Erythroblast (primary cell): ENCODE data around the gene TNS1.

Source experiments
- GATA1 ChIP-seq: IDR thresholded peaks from 2 replicates; pipeline ENCODE4 v1.6.1; 2011; ENCODE audit warnings: low read depth, mild to moderate bottlenecking, control low read depth, low read length, moderate library complexity
- POLR2A ChIP-seq: IDR thresholded peaks from 2 replicates; pipeline ENCODE4 v1.6.1; 2011; ENCODE audit warnings: mild to moderate bottlenecking, low read length

DNA sequence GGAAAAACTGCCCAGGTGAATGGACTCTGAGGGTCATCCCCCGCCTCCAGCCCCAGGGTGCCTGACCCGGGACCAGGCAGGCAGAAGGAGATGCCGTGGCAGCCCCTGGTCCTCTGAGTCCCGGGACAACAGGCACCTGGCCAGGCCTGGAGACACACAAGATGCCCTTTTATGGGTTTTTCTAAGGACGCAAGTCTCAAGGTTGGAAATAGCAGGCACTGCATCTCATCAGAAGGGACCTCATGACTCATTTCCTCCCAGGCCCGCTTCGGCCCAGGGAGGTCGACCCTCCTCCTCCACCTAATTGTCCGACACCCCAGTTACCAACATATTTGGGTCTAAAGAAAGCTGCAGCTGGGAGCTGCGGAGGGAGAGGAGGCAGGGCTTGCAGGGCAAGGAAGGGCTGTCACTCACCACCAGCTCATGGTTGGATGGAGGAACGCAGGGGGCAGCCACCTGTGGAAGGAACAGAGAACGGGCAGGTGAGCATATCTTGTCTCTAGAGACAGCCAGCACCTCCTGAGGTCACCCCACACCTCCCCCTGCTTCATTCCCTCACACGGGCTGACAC is 82.9 kb downstream of the TNS1 start:
- no peak for TF ChIP-seq POLR2A
- no peak for TF ChIP-seq GATA1
